AG04449 (cell line): ENCODE data around the gene TNRC6B.

Experiments used
- CTCF ChIA-PET: fragments of 350-600 bp; formaldehyde crosslinking; extraction: SDS; loops from one replicate; lab custom pipeline; 2021; ENCODE audit warnings: antibody characterized with exemption; lab: Yijun Ruan, JAX
- POLR2A ChIA-PET: fragments of 400-600, 350-600 bp; formaldehyde crosslinking; extraction: SDS; loops from one replicate; lab custom pipeline; 2020; ENCODE audit warnings: antibody characterized with exemption, inconsistent platforms; lab: Yijun Ruan, JAX
- DNase-seq: peaks from one replicate; pipeline ENCODE4 v3.0.0-alpha.2; 2010; ENCODE audit warnings: low read depth, low spot score
- H3K4me3 ChIP-seq: 2 replicates; pipeline ENCODE4 v1.5.1; 2011; ENCODE audit warnings: low read depth, mild to moderate bottlenecking, control low read depth, low read length
- CTCF ChIP-seq: IDR thresholded peaks from one replicate; pipeline ENCODE4 v1.5.1; 2011; ENCODE audit warnings: mild to moderate bottlenecking, moderate library complexity, low read length, control low read depth, inconsistent platforms; ENCODE audit not compliant: insufficient read depth; ENCODE audit errors: missing control alignments

TNRC6B gene

GRCh38 chr22:40175611-40176244, 2.0 kb upstream of the TNRC6B start:
- H3K4me3 ChIP-seq: no peak overlapping the region
- TF ChIP-seq CTCF: no peak
- ChIA-PET CTCF (interaction anchor here (1.2 kb wide), 1 partner anchor 17 kb away, joined by 4 read pairs; no protein-coding TSS in a partner anchor), POLR2A (no interaction called here)
- DNase-seq: no peak

GRCh38 chr22:40176921-40177737, 596 bp upstream of the TNRC6B start:
- H3K4me3 ChIP-seq: peak overlapping the region; percentile 53
- ChIA-PET POLR2A (interaction anchor here (0.6 to 2.9 kb wide), 7 partner anchors 13 to 506 kb away, joined by 3 to 14 read pairs (median 4); no protein-coding TSS in a partner anchor), CTCF (interaction anchor here (0.9 to 1.6 kb wide), 3 partner anchors 15 to 171 kb away, joined by 3 to 10 read pairs (median 6); no protein-coding TSS in a partner anchor)
- DNase-seq: no peak
- TF ChIP-seq CTCF: no peak

- no peak for DNase-seq
- POLR2A ChIA-PET: interaction anchor here (1.9 to 2.9 kb wide), 2 partner anchors 18 to 134 kb away, joined by 14 read pairs; no protein-coding TSS in a partner anchor
- TF ChIP-seq CTCF: no peak
- peak overlapping the region; percentile 74 for H3K4me3 ChIP-seq
- CTCF ChIA-PET: interaction anchor here (0.5 to 1.4 kb wide), 4 partner anchors 15 to 644 kb away, joined by 3 to 8 read pairs (median 3); no protein-coding TSS in a partner anchor
These were observed 988 bp downstream of the TNRC6B start for GRCh38 chr22:40178417-40179409.

GRCh38 chr22:40179526-40179925, 1.8 kb downstream of the TNRC6B start:
- CTCF ChIA-PET: interaction anchor here (0.6 to 1.4 kb wide), 4 partner anchors 14 to 645 kb away, joined by 3 to 8 read pairs (median 3); no protein-coding TSS in a partner anchor

More at GRCh38 chr22:40179526-40179925, 1.8 kb downstream of the TNRC6B start:
- TF ChIP-seq CTCF: no peak
- no peak for DNase-seq
- POLR2A ChIA-PET: interaction anchor here (2.9 kb wide), 1 partner anchor 17 kb away, joined by 14 read pairs; no protein-coding TSS in a partner anchor
- H3K4me3 ChIP-seq: peak overlapping the region; percentile 74
